CD4-positive, alpha-beta T cell treated with Interleukin-15 for 1 hour (primary cell): ENCODE results near the gene H3-3A.
"Not testable (repeated sequence)": the region's sequence is repeated elsewhere in the genome, so short reads cannot be mapped to it uniquely, and the experiment has no call there.

Experiments used
- DNase-seq: peaks from one replicate; pipeline ENCODE4 v3.0.0-alpha.2; 2020

H3-3A gene

DNA sequence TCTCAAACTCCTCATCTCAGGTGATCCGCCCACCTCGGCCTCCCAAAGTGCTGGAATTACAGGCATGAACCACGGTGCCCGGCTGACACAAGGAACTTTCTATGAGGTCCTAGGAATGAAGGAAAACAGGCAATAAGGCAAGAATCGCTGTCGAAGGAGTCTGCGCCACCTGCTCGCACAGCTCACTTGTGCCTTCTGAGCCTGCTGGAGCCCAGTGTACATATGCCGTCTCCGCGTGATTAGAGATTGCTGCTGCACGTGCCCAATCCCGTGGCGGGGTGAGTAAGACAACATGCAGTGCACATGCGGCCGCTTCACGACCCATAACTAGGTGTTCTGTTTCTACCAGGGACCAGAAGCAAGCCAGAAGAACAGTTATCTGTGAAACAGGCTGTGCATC is 24.3 kb downstream of the H3-3A start:
- no peak for DNase-seq

DNA sequence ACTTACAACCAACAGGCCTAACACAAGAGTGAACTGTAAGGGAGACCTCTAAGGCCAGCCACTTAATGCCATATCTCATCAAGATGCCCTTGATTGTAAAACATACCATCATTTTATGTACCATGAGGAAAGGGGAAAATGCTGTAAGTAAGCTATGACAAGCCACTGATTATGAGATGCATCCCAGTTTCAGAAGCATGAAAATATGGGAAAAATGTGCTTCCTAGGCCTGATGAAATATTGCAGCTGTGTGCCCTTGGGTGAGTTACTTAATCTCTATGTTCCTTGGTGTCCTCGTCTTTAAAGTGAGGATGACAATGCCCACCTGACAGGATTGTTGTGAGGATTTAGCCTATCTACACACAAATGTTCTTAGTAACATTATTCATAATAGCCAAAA is 28.9 kb downstream of the H3-3A start:
- no peak for DNase-seq

DNA sequence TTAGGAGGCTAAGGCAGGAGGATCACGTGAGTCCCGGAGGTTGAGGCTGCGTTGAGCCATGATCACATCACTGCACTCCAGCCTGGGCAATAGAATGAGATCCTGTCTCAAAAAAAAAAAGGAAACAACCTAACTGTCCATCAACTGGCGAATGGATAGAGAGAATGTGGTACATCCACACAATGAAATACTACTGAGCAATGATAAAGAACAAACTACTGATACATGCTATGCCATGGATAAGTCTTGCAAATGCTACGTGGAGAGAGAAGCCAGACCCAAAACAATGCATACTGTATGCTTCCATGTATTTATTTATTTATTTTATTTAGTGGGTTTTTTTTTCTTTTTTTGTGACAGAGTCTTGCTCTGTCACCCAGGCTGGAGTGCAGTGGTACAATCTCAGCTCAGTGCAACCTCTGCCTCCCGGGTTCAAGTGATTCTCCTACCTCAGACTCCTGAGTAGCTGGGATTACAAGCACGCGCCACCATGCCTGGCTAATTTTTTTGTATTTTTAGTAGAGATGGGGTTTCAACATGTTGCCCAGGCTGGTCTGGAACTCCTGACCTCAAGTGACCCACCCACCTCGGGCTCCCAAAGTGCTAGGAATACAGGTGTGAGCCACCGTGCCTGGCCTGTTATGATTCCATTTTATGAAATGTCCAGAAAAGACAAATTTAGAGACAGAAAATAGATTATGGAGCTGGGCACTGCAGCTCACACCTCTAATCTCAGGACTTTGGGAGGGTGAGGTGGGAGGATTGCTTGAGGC is 29.7 kb downstream of the H3-3A start:
- DNase-seq: not testable (repeated sequence)

DNA sequence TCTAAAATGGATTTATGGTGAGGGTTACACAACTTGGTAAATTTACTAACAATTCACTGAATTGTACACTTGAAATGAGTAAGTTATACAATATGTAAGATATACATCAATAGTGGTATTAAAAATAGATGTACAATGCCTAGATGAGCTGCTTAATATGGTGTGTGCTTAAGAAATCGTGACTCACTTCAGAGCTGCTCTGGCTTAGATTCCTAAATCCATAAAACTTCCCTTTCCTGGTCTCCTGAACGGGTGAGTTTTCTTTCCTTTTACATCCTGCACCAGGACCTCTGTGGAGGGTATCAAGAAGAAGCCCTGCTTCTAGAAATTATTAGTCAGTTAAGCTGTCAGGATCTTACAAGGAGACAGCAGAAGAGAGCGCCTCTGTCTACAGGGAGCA is 30.4 kb downstream of the H3-3A start:
- DNase-seq: no peak

DNA sequence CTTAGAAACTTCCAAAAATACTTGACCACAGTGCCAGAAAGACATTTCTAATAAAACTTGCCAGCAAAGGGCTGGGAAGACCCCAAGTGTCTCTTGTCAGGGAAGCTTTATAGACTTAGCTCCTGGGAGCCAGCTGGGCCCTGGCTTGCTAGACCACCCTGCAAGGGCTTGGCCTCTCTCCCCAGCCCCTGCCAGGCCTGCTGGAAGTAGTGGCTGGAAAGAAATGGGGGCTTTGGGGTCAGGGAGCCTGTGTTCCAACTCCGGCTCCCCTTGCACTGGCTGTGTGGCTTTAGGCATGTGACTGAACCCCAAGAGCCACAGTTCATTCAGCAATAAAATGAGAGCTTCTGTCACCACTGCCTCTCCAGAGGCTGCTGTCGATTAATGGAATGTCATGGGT is 31.1 kb downstream of the H3-3A start:
- no peak for DNase-seq

DNA sequence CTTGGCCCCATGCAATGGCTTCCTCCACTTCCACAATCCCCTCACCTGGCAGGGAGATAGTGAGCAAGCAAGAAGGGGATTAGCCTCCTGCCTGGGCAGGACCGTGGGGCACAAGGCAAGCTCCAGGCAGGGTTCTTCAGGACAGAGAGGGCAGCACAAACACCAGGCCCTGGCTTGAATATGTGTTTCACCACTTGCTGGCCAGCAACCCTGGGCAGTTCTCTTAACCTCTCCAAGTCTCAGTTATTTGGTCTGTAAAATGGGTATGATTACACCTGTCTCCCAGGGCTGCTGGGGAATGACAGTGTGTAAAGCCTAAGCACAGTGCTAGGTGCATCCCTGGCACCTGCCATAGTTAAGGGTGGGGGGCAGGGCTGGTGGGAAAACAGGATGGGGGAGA is 31.9 kb downstream of the H3-3A start:
- no peak for DNase-seq

DNA sequence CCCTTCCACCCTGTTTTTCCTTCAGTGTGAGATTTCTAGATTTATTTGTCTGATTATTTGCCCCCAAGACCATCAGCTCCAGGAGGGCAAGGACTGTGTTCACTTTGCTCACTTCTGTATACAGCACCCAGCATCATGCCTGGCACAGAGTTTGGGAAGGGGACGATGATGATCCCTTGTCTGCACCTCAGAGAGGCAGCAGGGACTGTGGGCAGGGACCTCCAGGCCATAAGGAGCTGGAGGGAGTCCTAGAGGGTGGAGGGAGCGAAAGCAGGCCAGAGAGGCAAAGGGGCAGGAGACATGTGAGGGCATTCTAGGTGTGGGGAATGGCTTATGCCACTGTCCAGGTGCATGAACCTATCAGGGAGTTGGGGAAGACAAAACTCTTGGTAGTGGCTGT is 32.8 kb downstream of the H3-3A start:
- DNase-seq: no peak

DNA sequence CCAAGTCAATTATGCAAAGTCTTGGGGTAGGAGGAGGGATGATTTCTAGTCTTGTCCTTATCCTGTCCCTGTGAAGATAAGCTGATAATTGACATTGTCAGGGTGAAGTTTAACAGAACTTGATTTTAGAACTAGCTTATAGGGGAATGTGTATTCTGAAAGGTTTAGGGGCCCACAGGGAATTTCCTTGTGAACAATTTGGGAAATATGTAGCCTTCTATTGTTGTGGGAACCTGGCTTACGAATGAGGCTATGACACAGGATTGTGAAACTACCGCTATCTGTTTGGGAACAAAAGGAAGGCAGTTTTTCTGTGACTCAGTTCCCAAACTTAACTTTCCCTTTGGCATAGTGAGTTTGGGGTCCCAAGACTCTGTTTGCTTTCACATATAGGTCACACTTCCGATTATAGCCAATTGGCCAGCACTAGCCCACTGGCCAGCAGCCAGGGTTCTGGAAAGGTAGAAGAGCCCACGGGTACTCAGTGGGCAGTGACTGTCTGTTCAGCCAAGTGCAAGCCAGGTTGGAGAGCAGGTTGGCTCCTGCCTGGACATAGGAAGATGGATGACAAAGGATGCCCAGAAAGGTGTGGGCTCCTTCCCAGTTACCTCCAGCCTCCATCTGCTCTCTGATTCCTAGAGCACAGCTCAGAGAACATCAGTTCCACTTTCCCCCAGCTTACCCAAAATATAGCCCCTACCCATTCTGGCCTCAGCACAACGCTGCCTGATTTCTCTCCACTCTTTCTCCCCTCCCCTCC is 35.5 kb downstream of the H3-3A start:
- DNase-seq: no peak

DNA sequence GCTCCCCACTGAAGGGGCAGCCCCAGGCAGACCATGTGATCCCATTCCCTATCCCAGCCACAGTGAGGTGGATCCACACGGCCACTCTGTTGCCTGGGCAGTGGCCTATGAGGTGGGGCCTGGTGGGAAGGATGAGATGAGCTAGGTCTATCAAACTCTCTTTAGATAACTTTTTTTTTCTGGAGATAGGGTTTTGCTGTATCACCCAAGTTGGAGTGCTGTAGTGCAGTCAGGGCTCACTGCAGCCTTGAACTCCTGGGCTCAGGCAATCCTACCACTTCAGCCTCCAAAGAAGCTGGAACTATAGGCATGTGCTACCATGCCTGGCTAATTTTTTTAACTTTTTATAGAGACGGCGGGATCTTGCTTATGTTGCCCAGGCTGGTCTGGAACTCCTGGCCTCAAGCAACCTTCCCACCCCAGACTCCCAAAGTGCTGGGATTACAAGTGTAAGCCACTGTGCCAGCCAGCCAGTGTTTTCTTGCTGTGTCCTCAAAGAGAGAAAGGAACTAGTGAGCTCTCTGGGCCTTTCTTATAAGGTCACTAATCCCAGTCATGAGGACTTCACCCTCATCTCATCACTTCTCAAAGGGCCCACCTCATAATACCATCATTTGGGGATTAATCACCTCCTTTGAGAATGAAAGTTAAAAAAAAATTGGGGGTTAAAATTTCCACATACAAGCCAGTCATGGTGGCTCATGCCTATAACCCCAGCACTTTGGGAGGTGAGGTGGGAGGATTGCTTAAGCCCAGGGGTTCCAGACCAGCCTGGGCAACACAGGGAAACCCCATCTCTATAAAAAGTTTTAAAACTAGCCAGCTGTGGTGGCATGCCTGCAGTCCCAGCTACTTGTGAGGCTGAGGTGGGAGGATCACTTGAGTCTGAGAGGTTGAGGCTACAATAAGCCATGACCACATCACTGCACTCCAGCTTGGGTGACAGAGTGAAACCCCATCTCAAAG is 36.6 kb downstream of the H3-3A start:
- no peak for DNase-seq

DNA sequence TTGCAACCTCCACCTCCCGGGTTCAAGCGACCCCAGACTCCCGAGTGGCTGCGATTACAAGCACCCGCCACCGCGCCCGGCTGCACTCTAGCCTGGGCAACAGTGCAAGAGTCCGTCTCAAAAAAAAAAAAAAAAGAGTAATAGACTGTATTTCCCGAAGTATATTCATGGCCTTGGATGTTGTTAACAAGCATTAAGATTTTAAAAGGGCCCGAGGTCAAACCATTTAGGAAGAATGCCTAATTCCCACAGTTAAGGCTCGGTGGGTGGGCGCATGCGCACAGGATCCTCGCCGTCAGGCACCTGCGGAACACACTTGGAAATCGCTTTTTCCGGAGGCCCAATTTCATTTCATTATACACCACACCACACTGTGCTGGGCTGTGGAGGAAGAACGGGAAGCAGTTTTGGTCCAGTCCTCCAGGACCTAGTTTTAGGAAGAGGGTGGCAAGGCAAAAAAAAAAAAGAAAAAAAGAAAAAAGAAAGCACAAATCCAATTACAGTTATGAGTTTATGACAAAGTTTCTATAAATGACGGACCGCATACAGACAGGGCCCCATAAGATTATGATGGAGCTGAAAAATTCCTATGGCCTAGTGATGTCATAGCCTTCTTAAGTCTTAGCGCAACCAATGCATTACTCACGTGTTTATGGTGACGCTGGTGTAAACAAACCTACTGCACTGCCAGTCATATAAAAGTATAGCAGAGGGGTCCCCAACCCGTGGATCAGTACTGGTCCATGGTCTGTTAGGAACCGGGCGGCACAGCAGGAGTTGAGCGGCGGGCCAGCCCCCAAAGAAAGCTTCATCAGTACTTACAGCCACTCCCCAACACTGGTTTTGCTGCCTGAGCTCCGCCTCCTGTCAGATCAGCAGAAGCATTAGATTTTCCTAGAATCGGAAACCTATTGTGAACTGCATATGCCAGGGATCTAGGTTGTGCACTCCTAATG is 38.2 kb downstream of the H3-3A start:
- DNase-seq: peak; percentile 30

DNA sequence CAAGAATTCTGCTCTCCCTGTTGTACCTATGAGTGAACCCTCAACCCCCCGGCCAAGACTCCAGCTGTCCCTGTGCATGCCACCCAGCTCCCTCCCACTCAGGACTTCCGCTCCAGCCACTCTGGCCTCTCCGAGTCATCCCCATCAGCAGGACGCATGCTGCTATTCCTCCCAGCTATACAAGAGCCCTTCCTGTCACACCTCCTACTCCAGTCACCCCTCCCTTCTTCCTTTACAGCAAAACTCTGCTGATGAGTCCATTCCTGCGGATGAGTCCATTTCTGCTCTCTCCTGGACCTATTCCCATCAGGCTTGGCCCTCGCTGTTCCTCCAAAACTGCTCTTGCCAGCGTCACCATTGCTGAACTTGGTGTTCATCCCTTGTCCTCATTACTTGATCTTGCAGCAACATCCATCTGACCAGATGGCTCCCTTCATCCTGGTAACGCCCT is 42.2 kb downstream of the H3-3A start:
- DNase-seq: no peak

DNA sequence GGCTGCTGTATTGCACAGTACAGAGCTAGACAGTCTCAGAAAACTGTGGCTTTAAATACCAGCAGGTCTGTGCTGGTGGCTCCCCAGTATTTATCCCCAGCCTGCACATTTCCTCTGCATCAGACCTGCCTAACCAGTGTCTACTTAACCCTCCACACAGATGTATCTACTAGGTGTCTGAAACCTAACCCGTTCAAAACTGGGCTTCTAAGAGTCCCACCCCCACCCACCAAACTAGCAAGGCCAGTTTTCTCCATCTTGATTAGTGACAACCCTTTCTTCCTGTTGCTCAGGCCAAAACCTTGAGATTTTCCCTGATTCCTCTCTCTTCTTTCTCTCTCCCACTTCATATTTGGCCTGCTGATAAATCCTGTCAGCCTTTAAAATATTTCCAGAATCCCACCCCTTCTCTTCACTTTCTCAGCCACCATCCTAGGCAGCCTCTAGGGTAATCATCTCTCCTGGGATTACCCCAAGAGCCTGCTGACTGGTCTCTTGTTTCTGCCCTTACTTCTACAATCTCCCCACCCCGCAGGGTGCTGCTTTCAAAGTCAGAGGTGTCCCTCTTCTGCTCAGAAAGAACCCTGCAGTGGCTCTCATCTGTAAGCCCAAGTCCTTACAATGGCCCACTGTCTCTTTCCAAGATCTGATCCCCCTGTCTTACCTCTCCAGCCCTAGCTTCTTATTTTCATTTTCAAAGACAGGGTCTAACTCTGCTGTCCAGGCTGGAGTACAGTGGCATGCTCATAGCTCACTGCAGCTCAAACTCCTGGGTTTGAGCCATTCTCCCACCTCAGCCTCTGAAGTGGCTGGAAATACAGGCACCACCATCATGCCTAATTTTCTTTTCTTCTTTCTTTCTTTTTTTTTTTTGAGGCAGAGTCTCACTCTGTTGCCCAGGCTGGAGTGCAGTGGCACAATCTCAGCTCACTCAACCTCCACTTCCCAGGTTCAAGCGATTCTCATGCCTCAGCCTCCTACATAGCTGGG is 45.2 kb downstream of the H3-3A start:
- no peak for DNase-seq

DNA sequence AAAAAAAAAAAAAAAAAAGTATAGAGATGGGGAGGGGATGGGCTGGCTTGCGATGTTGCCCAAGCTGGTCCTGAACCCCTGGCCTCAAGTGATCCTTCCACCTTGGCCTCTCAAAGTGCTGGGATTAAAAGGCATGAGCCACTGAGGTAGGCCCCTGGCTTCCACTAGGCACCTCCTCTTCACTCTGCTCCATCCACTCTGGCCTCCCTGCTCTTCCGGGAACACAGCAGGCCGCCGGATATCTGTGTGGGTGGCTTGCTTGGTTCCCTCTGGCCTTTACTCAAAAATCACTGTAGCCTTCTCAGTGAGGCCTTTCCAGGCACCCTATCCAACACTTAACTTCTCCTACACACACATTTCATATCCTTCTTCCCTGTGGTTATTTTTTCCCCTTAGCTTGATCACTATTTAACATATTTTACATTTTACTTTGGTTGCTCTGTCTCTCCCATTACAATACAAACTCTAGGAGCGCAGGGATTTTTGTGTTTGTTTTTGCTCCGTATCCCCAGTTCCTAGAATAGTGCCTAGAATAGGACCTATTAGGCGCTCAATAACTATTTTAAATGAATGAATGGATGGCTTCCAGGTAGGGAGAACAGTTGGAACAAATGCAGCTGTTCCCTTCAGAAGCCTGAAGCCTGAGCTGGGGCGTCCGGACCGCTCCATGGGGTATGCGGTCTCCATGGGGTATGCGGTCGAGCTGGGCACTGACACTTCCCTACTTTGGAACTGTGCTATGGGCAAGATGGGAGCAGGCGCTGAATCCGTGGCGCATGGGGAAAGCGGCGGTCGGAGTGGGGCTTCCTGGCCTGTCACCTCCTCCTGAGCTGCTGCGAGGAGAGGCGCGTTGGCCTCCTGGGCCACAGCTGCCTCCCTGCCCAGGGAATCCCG is 46.7 kb downstream of the H3-3A start:
- no peak for DNase-seq

DNA sequence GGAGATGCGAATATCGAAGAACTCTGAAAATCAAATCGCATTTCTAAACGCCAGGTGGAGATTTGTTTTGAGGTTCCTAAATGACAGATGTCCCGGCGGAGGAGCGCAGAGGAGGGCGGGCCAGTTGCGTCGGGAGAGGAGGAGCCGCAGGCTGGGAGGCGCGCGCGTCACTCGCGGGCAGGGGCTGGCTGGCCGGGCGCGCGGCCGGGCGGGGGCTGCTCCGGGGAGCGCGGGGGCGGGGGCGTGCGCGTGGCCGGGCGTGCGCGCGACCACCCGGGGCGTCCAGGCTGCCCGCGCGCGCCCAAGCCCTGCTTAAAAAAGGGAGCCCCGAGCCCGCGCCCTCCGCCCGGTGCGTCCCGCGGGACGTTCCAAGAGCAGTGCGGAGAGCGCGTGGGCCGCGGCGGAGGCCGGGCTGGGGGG is 47.3 kb downstream of the H3-3A start:
- peak; percentile 87 for DNase-seq

DNA sequence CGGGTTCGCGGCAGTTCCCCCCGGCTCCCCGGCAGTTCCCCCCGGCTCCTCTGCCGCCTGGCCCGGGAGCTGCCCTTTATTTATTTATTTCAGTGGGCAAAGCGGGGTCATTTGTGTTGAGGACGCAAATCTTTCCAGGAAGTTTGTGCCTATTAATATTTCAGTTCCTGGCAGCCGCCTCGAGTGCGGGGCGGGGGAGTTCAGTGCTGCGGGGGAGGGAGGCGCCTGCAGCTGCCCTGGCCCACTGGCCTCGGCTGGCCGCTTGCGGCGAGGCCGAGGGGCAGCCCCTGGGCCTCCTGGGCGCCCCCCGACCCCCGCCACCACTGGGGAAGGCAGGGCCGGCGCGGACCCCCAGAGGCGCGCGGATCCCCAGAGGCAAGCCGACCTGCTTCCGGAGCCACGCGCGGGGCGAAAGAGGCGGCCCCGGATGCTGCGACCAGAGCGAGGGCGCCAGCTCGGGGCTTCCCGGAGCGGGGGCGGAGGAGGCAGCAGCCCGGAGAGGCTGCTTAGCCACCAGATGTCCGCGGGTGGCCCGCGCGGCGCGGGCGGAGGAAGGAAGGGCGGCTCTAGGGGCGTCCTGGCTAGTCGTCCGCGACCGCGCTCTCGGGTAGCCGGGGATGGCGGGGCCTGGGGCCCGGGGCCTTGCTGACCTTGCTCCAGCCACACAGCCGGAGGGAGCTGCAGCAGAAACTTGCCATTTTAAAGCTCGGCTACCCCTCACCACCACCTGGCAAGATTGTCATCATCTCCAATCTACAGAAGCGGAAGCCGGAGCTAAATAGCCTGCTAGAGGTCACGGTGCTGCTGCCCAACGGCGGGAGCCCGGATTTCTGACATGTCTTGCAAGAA is 48.0 kb downstream of the H3-3A start:
- peak; percentile 80 for DNase-seq

DNA sequence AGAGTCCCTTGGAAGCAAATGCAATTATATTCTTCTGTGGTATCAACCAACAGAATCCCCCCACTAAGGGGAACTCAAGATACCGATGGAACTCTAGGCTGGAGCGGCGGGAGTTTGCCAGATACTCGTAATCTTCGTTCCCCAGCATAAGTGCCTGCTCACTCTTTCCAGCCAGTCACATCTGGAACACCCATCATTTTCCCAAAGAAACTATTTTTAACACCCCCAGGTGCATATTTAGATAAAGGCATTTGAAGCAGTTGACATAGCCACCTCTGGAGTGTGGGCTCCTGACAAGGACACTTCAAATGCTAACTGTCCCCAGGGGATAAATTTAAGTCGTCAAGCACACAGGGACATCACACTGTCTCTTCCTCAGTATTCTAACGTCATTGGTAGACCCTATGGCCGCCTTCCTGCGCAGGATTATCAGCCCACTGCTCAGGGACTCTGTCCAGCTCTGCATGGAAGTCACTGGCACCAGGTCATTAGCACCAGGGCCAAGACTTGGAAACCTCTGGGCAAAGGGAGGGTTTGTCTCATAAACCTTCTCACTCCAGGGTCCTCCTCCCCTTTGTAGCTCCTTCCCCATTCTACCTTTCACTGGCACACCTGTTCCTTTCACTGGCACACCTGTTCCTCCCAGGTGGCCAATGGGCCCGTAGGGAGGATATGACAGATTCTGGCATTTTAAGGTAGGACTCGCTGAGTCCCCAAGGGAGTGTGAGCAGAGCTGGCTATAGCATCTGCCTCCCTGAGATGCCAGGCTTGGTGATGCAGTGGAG is 48.8 kb downstream of the H3-3A start:
- no peak for DNase-seq

DNA sequence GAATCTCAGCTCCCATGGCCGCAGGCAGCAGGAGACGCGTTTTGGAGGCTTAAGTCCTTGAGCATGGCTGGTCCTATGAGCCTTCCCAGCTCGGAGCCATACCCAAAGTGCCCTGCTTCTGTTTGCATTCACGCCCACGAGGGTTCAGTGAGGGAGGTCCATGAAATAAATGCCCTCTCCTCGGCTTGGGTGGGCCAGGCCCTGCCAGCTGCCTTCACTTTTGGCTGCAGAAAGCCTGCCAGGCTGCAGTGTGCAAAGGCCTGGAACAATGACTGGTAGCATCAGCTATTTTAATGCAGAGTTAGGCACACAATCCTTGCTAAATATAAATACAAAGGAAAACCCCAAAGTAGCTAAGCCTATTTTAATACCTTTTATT is 49.4 kb downstream of the H3-3A start:
- no peak for DNase-seq

DNA sequence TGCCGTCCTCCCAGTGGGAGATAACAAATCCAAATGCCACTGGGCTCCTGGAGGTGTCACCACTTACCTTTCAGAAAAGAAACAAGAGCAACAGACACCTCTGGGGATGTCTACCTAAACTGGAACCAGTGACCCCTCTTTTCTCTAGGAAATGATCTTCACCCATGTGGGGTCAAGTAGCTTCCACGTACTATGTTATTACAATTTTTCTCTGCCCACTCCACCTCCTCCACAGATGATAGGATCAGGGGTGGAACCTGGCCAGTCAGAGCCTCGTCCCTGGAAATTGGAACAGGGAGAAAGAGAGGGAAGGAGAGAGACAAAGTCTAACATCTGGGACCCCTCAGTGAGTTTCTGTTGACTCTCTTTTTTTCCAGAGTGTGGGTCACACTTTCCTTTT is 50.1 kb downstream of the H3-3A start:
- no peak for DNase-seq
